HEK293 (cell line): ENCODE results near the gene KCNG3.
A peak's percentile ranks its signal among the peaks of the same experiment; 100 is the strongest.

Experiments
- CTCF ChIA-PET: fragments of 350-600 bp; formaldehyde crosslinking; extraction: SDS; loops from one replicate; lab custom pipeline; 2021; ENCODE audit warnings: antibody characterized with exemption; lab: Yijun Ruan, JAX
- POLR2A ChIA-PET: fragments of 300-600 bp; formaldehyde crosslinking; extraction: SDS; loops from one replicate; lab custom pipeline; 2020; ENCODE audit warnings: antibody characterized with exemption, inconsistent platforms; lab: Yijun Ruan, JAX
- H3K27ac ChIP-seq: fragments of 200-500 bp; sonication (Bioruptor generic); 2 replicates; pipeline ENCODE4 v1.5.1; 2014; ENCODE audit warnings: low read depth, low read length, control low read depth, inconsistent platforms; ENCODE audit errors: extremely low read depth
- H3K36me3 ChIP-seq, 2 experiments: fragments of 200-500 bp in 1 of 2; sonication (Bioruptor generic) in 1 of 2; 1 replicate in 1 of 2; 2 replicates in 1 of 2; pipeline ENCODE4 v1.5.1; 2014 to 2017; ENCODE audit warnings: inconsistent platforms in 2 of 2, low read length in 2 of 2; ENCODE audit not compliant: control insufficient read depth in 2 of 2, insufficient read depth in 1 of 2
- H3K4me1 ChIP-seq: fragments of 200-500 bp; sonication (Bioruptor generic); 2 replicates; pipeline ENCODE4 v1.5.1; 2014; ENCODE audit warnings: mild to moderate bottlenecking, low read length, inconsistent platforms; ENCODE audit not compliant: control insufficient read depth, insufficient read depth
- H3K4me3 ChIP-seq: 2 replicates; pipeline ENCODE4 v1.5.1; 2011; ENCODE audit warnings: low read depth, mild to moderate bottlenecking, control low read depth, low read length, moderate library complexity
- H3K9me3 ChIP-seq: fragments of 200-500 bp; sonication (Bioruptor generic); 2 replicates; pipeline ENCODE4 v1.5.1; 2014; ENCODE audit warnings: low read depth, low read length, inconsistent platforms; ENCODE audit not compliant: control insufficient read depth, insufficient read depth
- CTCF ChIP-seq: fragments of 450-650 bp; formaldehyde crosslinking; IDR thresholded peaks from 2 replicates; pipeline ENCODE4 v1.5.1; 2016; ENCODE audit warnings: missing biosample characterization, missing genetic modification characterization
- FEZF1 ChIP-seq: fragments of 450-650 bp; formaldehyde crosslinking; IDR thresholded peaks from 2 replicates; pipeline ENCODE4 v1.5.1; 2016; ENCODE audit warnings: missing biosample characterization, missing genetic modification characterization
- MYNN ChIP-seq: fragments of 450-650 bp; formaldehyde crosslinking; IDR thresholded peaks from 2 replicates; pipeline ENCODE4 v1.5.1; 2016; ENCODE audit warnings: missing biosample characterization, missing genetic modification characterization, borderline replicate concordance
- PBX3 ChIP-seq: sonication (generic); formaldehyde crosslinking; IDR thresholded peaks from 2 replicates; pipeline ENCODE4 v1.8.1; 2022; ENCODE audit warnings: mild to moderate bottlenecking, moderate library complexity, missing genetic modification reagents
- PRDM10 ChIP-seq: fragments of 450-650 bp; formaldehyde crosslinking; IDR thresholded peaks from 2 replicates; pipeline ENCODE4 v1.5.1; 2016; ENCODE audit warnings: missing biosample characterization, missing genetic modification characterization
- ZBTB7A ChIP-seq: fragments of 450-650 bp; formaldehyde crosslinking; IDR thresholded peaks from 2 replicates; pipeline ENCODE4 v1.5.1; 2016; ENCODE audit warnings: low read depth, missing biosample characterization, missing genetic modification characterization
- ZNF133 ChIP-seq: fragments of 450-650 bp; formaldehyde crosslinking; IDR thresholded peaks from 2 replicates; pipeline ENCODE4 v1.5.1; 2016; ENCODE audit warnings: missing biosample characterization, missing genetic modification characterization
- ZNF335 ChIP-seq: fragments of 450-650 bp; formaldehyde crosslinking; conservative IDR thresholded peaks from 2 replicates; pipeline ENCODE4 v1.5.1; 2016; ENCODE audit warnings: missing biosample characterization, missing genetic modification characterization
- ZNF398 ChIP-seq: fragments of 450-650 bp; formaldehyde crosslinking; IDR thresholded peaks from 2 replicates; pipeline ENCODE4 v1.5.1; 2017; ENCODE audit warnings: missing biosample characterization, missing genetic modification characterization
- ZNF449 ChIP-seq: fragments of 450-650 bp; formaldehyde crosslinking; IDR thresholded peaks from 2 replicates; pipeline ENCODE4 v1.5.1; 2017; ENCODE audit warnings: missing biosample characterization, mild to moderate bottlenecking, missing genetic modification characterization, moderate library complexity
- ZNF621 ChIP-seq: fragments of 450-650 bp; formaldehyde crosslinking; IDR thresholded peaks from 2 replicates; pipeline ENCODE4 v1.5.1; 2017; ENCODE audit warnings: missing biosample characterization, missing genetic modification characterization
- ZNF623 ChIP-seq: fragments of 450-650 bp; formaldehyde crosslinking; IDR thresholded peaks from 2 replicates; pipeline ENCODE4 v1.5.1; 2016; ENCODE audit warnings: missing biosample characterization, missing genetic modification characterization
- ZNF626 ChIP-seq: fragments of 450-650 bp; sonication (Bioruptor Pico); formaldehyde crosslinking; IDR thresholded peaks from 2 replicates; pipeline ENCODE4 v1.5.1; 2018; ENCODE audit warnings: missing biosample characterization, missing genetic modification characterization, inconsistent platforms
- ZNF707 ChIP-seq: fragments of 450-650 bp; formaldehyde crosslinking; IDR thresholded peaks from 2 replicates; pipeline ENCODE4 v1.5.1; 2016; ENCODE audit warnings: missing biosample characterization, missing genetic modification characterization
- ZSCAN18 ChIP-seq: fragments of 450-650 bp; formaldehyde crosslinking; IDR thresholded peaks from 2 replicates; pipeline ENCODE4 v1.5.1; 2016; ENCODE audit warnings: missing biosample characterization, missing genetic modification characterization

KCNG3 gene

GRCh38 chr2:42438685-42439084 is 55.1 kb downstream of the KCNG3 start:
- H3K36me3 ChIP-seq = no peaks in the 10 kb centered on the region; a peak in 1 of 3 replicates
- POLR2A ChIA-PET = no interaction called here
- no peak overlapping the region for H3K4me3 ChIP-seq
- TF ChIP-seq MYNN (tag by site-specific recombination) (no peak), PRDM10 (peak; percentile 74)
- TF ChIP-seq, all 188 proteins: peak for 1
- Histone ChIP-seq H3K27ac (no peak overlapping the region), H3K4me1 (peaks cover 3% of the 10 kb centered on the region; the same call in 1 of the 2 replicates), H3K9me3 (no peaks in the 10 kb centered on the region)
- CTCF ChIA-PET = no interaction called here

- Histone ChIP-seq H3K27ac (no peak overlapping the region), H3K4me3 (no peak overlapping the region), H3K9me3 (no peaks in the 10 kb centered on the region), H3K4me1 (peaks cover 3% of the 10 kb centered on the region; the same call in 1 of the 2 replicates), H3K36me3 (no peaks in the 10 kb centered on the region; a peak in 1 of 3 replicates)
- CTCF ChIA-PET = no interaction called here
- TF ChIP-seq ZBTB7A (tag by site-specific recombination) (no peak), ZNF623 (tag by site-specific recombination) (no peak), ZSCAN18 (tag by site-specific recombination) (no peak), FEZF1 (no peak), PBX3 (CRISPR knock-in tag) (no peak), ZNF626 (tag by site-specific recombination) (no peak), ZNF449 (tag by site-specific recombination) (no peak), CTCF (tag by site-specific recombination) (no peak), ZNF133 (tag by site-specific recombination) (no peak), ZNF621 (tag by site-specific recombination) (no peak), ZNF707 (no peak), ZNF335 (tag by site-specific recombination) (no peak), ZNF398 (tag by site-specific recombination) (no peak)
- POLR2A ChIA-PET = no interaction called here
Measured at GRCh38 chr2:42436370-42436769, 57.4 kb downstream of the KCNG3 start.
